GM10847 (cell line): Measurements from ENCODE around the gene DNM2.

Experiments used
- POLR2A ChIP-seq: IDR thresholded peaks from 2 replicates; pipeline ENCODE4 v1.6.1; 2011; ENCODE audit not compliant: insufficient read length; ENCODE audit errors: extremely low read depth

The DNM2 gene

GRCh38 chr19:10768369-10768768 is 50.5 kb downstream of the DNM2 start:
- TF ChIP-seq POLR2A, result no peak

DNA sequence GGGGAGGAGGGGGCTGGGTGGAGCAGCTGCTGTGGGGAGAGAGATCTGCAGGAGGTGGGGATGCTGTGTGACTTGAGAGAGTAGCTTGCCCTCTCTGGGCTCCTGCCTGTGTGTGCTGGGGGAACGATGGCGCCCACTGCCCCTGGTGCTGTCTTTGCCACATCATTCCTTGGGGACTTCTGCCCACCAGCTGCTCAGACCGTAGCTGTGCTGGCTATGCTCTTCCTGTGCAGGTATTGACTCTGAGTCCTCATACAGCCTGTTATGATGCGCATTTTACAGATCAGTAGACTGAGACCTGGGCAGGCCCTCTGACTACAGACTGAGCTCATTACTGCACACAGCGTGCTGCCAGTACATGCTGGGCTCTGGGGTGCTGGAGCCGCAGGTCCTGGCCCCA is 51.1 kb downstream of the DNM2 start:
- no peak for TF ChIP-seq POLR2A

GRCh38 chr19:10769533-10770491 is 51.9 kb downstream of the DNM2 start:
- no peak for TF ChIP-seq POLR2A

- no peak for TF ChIP-seq POLR2A
Observed at GRCh38 chr19:10773969-10774368, 56.1 kb downstream of the DNM2 start.

GRCh38 chr19:10774893-10775292 is 57.0 kb downstream of the DNM2 start:
- no peak for TF ChIP-seq POLR2A

GRCh38 chr19:10776900-10777650 is 59.2 kb downstream of the DNM2 start:
- no peak for TF ChIP-seq POLR2A

DNA sequence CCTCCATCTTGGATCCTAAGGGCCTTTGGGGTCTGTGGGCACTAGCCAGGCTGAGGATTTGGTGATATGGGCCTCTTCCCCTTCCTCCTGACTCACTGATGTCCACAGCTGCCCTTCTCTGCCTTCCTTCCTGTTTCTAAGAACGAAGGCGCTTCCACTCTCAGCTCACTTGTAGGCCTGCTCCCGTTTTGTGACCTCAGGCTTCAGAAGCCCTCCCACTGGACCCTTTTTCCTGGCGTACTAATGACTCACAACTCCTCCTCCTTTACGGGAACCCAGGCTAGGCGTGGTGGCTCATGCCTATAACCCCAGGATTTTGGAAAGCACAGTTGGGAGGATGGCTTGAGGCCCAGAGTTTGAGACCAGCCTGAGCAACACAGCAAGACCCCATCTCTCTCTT is 62.5 kb downstream of the DNM2 start:
- TF ChIP-seq POLR2A, result no peak

DNA sequence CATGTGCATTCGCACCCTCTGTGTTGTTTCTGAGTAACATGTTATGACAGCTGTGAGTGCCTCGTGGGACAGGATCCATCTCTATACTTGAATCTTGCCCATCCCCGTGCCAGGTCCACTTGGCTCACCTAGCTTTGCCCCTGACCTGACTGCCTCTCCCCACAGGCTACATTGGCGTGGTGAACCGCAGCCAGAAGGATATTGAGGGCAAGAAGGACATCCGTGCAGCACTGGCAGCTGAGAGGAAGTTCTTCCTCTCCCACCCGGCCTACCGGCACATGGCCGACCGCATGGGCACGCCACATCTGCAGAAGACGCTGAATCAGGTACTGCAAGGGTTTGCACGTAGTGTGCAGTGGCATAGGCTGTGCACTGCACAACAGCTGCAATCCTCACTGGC is 64.9 kb downstream of the DNM2 start:
- TF ChIP-seq POLR2A, result no peak

DNA sequence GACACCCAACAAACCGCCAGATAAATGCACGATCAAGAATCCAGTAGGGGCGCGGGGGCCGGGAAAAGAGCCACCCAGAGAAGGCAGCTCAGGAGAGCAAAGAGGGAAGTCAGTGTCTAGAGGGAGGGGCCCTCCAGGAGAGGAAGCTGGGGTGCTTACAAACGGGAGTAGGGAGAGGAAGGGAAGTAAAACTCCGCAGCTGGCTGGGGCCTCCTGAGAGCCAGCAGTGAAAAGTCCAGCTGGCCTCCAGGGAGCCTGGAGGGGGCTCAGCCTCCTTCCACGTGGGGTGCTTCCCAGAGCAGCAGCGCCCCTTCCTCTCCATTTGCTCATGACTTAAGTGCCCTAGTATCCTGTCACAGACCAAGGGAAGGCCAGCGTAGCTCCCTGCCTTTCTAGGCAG is 66.4 kb downstream of the DNM2 start:
- no peak for TF ChIP-seq POLR2A

DNA sequence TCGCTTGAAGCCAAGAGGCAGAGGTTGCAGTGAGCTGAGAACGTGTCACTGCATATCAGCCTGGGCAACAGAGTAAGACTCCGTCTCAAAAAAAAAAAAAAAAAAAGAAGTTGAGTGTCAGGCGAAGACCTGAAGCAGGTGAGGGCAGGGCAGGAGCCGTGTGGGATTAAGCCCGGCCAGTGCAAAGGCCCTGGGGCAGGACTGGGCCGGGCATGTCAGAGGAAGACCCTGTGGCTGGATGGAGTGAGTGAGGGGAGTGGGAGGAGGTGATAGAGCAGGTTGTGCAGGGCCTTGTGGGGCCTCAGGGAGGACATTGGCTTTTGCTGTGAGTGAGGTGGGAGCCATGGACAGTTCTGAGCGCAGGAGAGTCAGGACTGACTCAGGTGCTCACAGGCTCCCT is 70.3 kb downstream of the DNM2 start:
- TF ChIP-seq POLR2A, result no peak

- TF ChIP-seq POLR2A, result no peak
Observed at GRCh38 chr19:10789866-10790265, 72.0 kb downstream of the DNM2 start.

DNA sequence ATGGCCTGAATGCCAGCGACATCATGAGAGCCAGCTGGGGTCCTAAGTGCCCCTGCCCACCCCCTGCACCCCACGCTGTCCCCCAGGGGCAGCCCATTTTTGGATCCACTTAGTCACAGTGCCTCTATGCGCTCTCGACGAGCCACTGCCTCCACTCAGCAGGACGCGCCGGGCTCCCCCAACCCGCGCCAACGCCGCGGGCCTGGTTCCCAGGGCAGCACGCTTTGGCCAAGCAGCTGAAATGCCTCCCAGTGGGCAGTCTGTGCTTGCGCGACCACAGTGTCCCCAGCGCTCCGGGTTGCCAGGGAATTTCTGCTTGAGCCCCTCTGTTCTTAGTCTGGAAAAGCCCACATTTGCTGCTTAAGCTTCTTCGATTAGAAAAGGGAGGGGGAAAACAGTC is 78.8 kb downstream of the DNM2 start:
- TF ChIP-seq POLR2A, result no peak

DNA sequence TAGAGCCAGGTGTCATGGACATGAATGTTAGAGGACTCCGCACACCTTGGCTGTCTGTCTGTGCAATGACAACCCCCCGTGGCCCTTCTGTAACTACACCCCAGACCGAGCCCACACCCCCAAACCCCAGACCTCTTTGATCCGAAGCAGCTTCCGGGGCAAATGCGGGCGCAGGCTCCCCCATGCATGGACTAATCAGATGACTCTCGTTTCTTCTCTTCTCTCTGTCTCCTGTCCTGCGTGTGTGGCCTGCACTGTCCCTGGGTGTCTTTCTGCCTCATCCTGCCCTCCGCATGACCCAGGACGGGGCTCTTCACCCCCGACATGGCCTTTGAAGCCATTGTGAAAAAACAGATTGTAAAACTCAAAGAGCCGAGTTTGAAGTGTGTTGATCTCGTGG is 79.2 kb downstream of the DNM2 start:
- no peak for TF ChIP-seq POLR2A

- no peak for TF ChIP-seq POLR2A
Observed at GRCh38 chr19:10797541-10798256, 79.8 kb downstream of the DNM2 start.

- no peak for TF ChIP-seq POLR2A
Observed at GRCh38 chr19:10800488-10800887, 82.6 kb downstream of the DNM2 start.

DNA sequence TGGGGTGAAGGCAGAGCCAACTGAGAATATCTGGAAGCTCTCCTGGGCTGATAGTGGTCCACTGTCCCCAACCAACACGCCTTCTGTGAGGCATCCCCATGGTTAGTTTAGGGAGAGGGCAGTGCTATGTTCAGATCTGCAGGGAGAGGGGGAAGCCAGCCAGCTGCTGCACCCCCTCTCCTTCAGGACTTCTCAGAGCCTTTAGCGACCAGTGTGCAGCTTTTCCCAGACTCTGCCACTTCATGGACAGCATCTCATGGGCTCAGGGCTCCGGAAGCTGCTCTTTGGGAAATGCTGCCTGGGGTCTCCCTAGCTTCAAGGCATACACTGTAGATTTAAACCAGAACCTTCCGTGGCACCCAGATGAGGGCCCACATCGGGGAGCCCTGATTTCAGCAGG is 84.6 kb downstream of the DNM2 start:
- TF ChIP-seq POLR2A, result no peak
